Breast epithelium (tissue), 4 donors: Measurements from ENCODE around the gene CT45A5. TPM values are rescaled to one million over a fixed set of nuclear protein-coding genes. Genes with fewer than 3 reads are reported as not detected.
"Not testable (repeated sequence)": the region's sequence is repeated elsewhere in the genome, so short reads cannot be mapped to it uniquely, and the experiment has no call there.

Source experiments
- DNase-seq, 2 donors: peaks; one replicate each; pipeline ENCODE4 v3.0.0-alpha.2; 2019; ENCODE audit warnings: low spot score in 2 of 2
- H3K27ac ChIP-seq, 2 donors: fragments of 200-600 bp; sonication (generic) in 1 of 2; one replicate each; pipeline ENCODE4 v1.5.1; 2016 to 2019; ENCODE audit warnings: mild to moderate bottlenecking in 1 of 2
- H3K27me3 ChIP-seq, 2 donors: fragments of 200-600 bp; sonication (generic) in 1 of 2; one replicate each; pipeline versions ENCODE4 v1.5.1 to v1.6.0; 2017 to 2019; ENCODE audit warnings: control low read depth in 1 of 2, mild to moderate bottlenecking in 1 of 2
- H3K36me3 ChIP-seq: fragments of 200-600 bp; one replicate; pipeline ENCODE4 v1.5.1; 2019
- H3K4me1 ChIP-seq, 2 donors: fragments of 200-600 bp; sonication (generic); one replicate each; pipeline ENCODE4 v1.5.1; 2016 to 2019; ENCODE audit warnings: control low read depth in 1 of 2
- H3K4me3 ChIP-seq, 3 donors: fragments of 200-600 bp; sonication (generic); 1 replicate in 2 of 3; 2 replicates in 1 of 3; pipeline ENCODE4 v1.5.1; 2016 to 2019; ENCODE audit warnings: mild to moderate bottlenecking in 3 of 3, moderate library complexity in 2 of 3
- H3K9me3 ChIP-seq, 2 donors: fragments of 200-600 bp; sonication (generic) in 1 of 2; one replicate each; pipeline ENCODE4 v1.5.1; 2016 to 2019; ENCODE audit warnings: control low read depth in 1 of 2
- CTCF ChIP-seq, 3 donors: fragments of 450-650 bp; IDR thresholded peaks; one replicate each; pipeline ENCODE4 v1.5.1; 2016 to 2017; ENCODE audit warnings: antibody characterized with exemption in 3 of 3, mild to moderate bottlenecking in 3 of 3, moderate library complexity in 3 of 3
- POLR2A ChIP-seq: fragments of 450-650 bp; IDR thresholded peaks from one replicate; pipeline ENCODE4 v1.6.1; 2016; ENCODE audit warnings: antibody characterized with exemption, mild to moderate bottlenecking, moderate library complexity
- POLR2AphosphoS5 ChIP-seq, 3 donors: sonication (generic); formaldehyde crosslinking; IDR thresholded peaks; one replicate each; pipeline ENCODE4 v1.6.1; 2017; ENCODE audit warnings: antibody characterized with exemption in 3 of 3
- intact Hi-C: fragments of 100-400 bp; cut with DNase I; formaldehyde crosslinking; loops from one replicate; pipeline ENCODE4 v1.15.1; 2023; ENCODE audit warnings: low total_unique reads
- total RNA-seq, 3 donors: library from RNA; depleted of rRNA; stranded (reverse); fragments of >200 nt; gene quantifications; one replicate each; pipeline ENCODE4 v1.1.0, GENCODE V29; 2016

CT45A5 gene
- total RNA-seq, 3 donors from 2014 or later = not detected

GRCh38 chrX:135737366-135738071 lies 47.8 kb downstream of the CT45A5 start:
- no peaks in the 10 kb centered on the region for H3K4me1 ChIP-seq
- no peaks in the 10 kb centered on the region for H3K36me3 ChIP-seq
- H3K27ac ChIP-seq = no peak overlapping the region
- H3K27me3 ChIP-seq = no peaks in the 10 kb centered on the region
- TF ChIP-seq POLR2AphosphoS5 (IDR thresholded peaks at IDR 0.05) (no peak), CTCF (IDR thresholded peaks at IDR 0.05) (no peak), POLR2A (no peak)
- no peak overlapping the region for H3K4me3 ChIP-seq
- no peak for DNase-seq
- H3K9me3 ChIP-seq = no peaks in the 10 kb centered on the region
- intact Hi-C loops = no loop called here

GRCh38 chrX:135734666-135735065 lies 50.6 kb downstream of the CT45A5 start:
- DNase-seq, H3K4me3 ChIP-seq, H3K4me1 ChIP-seq, H3K36me3 ChIP-seq, H3K27ac ChIP-seq, intact Hi-C loops, H3K27me3 ChIP-seq, H3K9me3 ChIP-seq: not testable (repeated sequence)

Other genes with a start within 250 kb of the CT45A5 start
- not detected for gene CT45A1, start 71.9 kb downstream of the CT45A5 start, total RNA-seq
- not detected for gene CT45A3, start 17.3 kb downstream of the CT45A5 start, total RNA-seq
- not detected for gene CT45A6, start 17.3 kb upstream of the CT45A5 start, total RNA-seq
- gene CT45A2, start 34.5 kb upstream of the CT45A5 start, total RNA-seq = not detected
- gene CT45A7, start 51.8 kb upstream of the CT45A5 start, total RNA-seq = not detected
- not detected for gene CT45A8, start 69.0 kb upstream of the CT45A5 start, total RNA-seq
- not detected for gene CT45A9, start 86.3 kb upstream of the CT45A5 start, total RNA-seq
- gene CT45A10, start 107.9 kb upstream of the CT45A5 start, total RNA-seq = not detected
- gene SAGE1, start 108.2 kb upstream of the CT45A5 start, total RNA-seq = not detected
- gene MMGT1, start 188.5 kb upstream of the CT45A5 start, total RNA-seq = 10 to 100 TPM; 22.0 to 33.1 (median 25.6) TPM
- 10 to 100 TPM; 12.5 to 17.1 (median 12.9) TPM for gene SLC9A6, start 199.9 kb upstream of the CT45A5 start, total RNA-seq